GM18870 (cell line): ENCODE results near the gene SMG1.
"Not testable (repeated sequence)": the region's sequence is repeated elsewhere in the genome, so short reads cannot be mapped to it uniquely, and the experiment has no call there.

Experiments
- ATAC-seq: cut with Tn5 transposase; IDR thresholded peaks from one replicate; pipeline ENCODE4 v1.9.1; 2021; ENCODE audit warnings: moderate library complexity; ENCODE audit not compliant: unreplicated experiment

The SMG1 gene

GRCh38 chr16:18936727-18937340 is 10.6 kb upstream of the SMG1 start:
- ATAC-seq, result no peak

- ATAC-seq, result no peak
Measured at GRCh38 chr16:18933501-18933900, 7.3 kb upstream of the SMG1 start.

GRCh38 chr16:18932243-18932987 is 6.2 kb upstream of the SMG1 start:
- no peak for ATAC-seq

- no peak for ATAC-seq
Measured at GRCh38 chr16:18931756-18932155, 5.5 kb upstream of the SMG1 start.

GRCh38 chr16:18930095-18930494 is 3.9 kb upstream of the SMG1 start:
- not testable (repeated sequence) for ATAC-seq

GRCh38 chr16:18928073-18928472 is 1.9 kb upstream of the SMG1 start:
- not testable (repeated sequence) for ATAC-seq

- peak; percentile 27 for ATAC-seq
Measured at GRCh38 chr16:18925215-18925985, 808 bp downstream of the SMG1 start.

GRCh38 chr16:18923935-18924334 is 2.3 kb downstream of the SMG1 start:
- not testable (repeated sequence) for ATAC-seq

- ATAC-seq, result not testable (repeated sequence)
Measured at GRCh38 chr16:18923124-18923523, 3.1 kb downstream of the SMG1 start.

GRCh38 chr16:18909585-18909984 is 16.6 kb downstream of the SMG1 start:
- not testable (repeated sequence) for ATAC-seq

- ATAC-seq, result not testable (repeated sequence)
Measured at GRCh38 chr16:18908716-18909115, 17.5 kb downstream of the SMG1 start.

GRCh38 chr16:18902778-18903177 is 23.4 kb downstream of the SMG1 start:
- not testable (repeated sequence) for ATAC-seq

GRCh38 chr16:18902044-18902443 is 24.2 kb downstream of the SMG1 start:
- ATAC-seq, result not testable (repeated sequence)

- not testable (repeated sequence) for ATAC-seq
Measured at GRCh38 chr16:18901194-18901593, 25.0 kb downstream of the SMG1 start.

GRCh38 chr16:18884456-18884855 is 41.8 kb downstream of the SMG1 start:
- not testable (repeated sequence) for ATAC-seq

GRCh38 chr16:18877734-18878133 is 48.5 kb downstream of the SMG1 start:
- not testable (repeated sequence) for ATAC-seq

GRCh38 chr16:18877259-18877658 is 48.9 kb downstream of the SMG1 start:
- ATAC-seq, result not testable (repeated sequence)

- ATAC-seq, result not testable (repeated sequence)
Measured at GRCh38 chr16:18876301-18876700, 49.9 kb downstream of the SMG1 start.

GRCh38 chr16:18869043-18869771 is 57.0 kb downstream of the SMG1 start:
- ATAC-seq, result not testable (repeated sequence)

- not testable (repeated sequence) for ATAC-seq
Measured at GRCh38 chr16:18866277-18866823, 59.9 kb downstream of the SMG1 start.

- not testable (repeated sequence) for ATAC-seq
Measured at GRCh38 chr16:18862891-18863290, 63.3 kb downstream of the SMG1 start.
